HG03196 (cell line): Measurements from ENCODE around the gene USP54.

Experiments used
- ATAC-seq: cut with Tn5 transposase; IDR thresholded peaks from one replicate; pipeline ENCODE4 v1.9.1; 2021; ENCODE audit not compliant: unreplicated experiment

USP54 gene

DNA sequence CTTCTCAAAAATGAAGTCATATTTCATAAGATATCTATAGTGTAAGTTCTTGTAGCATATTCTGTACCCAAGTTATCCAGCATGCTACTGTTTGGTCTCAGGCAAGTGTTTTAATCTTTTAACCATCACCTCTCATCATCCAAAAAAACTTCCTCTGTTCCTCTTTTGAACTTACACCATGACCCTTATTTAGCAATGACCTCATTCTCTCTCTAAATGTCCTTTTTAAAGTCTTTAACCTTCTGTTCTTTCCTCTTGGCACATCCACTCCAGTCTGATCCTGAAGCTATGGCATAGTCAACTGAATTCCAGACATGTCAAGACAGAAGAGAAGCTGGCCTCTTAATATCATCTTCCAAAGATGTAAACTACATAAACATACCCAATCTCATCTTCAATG, 121.6 kb downstream of the USP54 start:
- ATAC-seq = no peak

DNA sequence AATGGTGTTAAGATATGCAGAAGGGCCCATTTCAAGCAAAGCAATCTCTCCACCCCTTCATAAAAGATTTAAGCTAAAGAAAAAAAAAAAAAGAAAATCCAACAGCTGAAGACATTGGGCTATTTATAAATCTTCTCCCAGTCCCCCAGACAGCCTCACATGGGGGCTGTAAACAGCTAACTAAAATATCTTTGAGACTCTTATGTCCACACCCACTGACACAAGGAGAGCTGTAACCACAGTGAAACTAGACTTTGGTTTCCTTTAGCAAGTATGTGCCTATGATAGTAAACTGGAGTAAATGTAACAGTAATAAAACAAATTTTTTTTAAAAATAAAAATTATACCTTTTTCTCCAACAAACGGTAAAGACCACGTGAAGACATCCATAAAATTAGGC, 123.9 kb downstream of the USP54 start:
- no peak for ATAC-seq

DNA sequence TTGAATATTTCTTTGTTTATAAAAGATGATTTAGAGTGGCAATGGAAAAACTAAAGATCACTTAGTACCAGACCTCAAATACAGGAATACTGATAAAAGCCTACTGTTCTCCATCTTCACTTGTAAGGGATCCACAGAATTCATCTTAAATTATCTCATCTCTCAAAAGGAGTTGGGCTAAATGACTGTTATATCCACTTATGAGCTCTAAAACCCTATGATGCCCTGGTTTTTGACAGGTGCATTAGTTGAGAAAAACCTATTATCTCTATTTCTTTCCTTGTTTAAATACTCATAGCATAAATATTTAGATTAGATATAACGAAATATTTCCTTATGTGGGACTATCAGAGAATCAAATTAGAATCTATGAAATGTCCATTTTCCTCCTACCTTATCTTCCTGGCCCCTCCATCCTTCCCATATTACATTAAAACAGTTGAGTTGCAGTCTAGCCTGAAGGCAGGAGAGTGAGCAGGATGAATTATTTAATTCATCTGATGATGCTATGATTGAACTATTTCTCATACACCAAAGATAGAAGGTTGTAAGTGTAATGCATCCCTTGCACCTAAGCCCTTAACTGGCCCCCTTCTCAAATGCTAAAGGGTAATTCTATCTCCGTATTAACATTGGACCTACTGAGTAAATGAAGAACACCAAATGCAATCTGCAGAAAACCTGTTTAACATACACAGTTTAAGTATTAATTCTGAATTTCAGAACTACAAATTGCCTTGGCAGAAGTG, 125.0 kb downstream of the USP54 start:
- no peak for ATAC-seq

DNA sequence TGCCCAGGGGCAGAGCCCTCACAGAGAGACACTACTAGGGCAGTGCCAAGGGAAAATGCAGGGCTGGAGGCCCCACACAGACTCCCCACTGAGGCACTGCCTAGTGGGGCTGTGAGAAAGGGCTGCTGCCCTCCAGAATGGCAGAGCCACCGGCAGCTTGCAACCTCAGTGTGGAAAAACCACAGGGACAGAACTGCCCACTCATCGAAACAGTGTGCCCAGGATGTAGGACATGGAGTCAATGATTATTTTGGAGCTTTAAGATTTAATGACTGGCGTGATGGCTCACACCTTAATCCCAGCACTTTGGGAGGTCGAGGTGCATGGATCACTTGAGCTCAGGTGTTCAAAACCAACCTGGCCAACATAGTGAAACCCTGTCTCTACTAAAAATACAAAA, 130.2 kb downstream of the USP54 start:
- ATAC-seq = no peak

DNA sequence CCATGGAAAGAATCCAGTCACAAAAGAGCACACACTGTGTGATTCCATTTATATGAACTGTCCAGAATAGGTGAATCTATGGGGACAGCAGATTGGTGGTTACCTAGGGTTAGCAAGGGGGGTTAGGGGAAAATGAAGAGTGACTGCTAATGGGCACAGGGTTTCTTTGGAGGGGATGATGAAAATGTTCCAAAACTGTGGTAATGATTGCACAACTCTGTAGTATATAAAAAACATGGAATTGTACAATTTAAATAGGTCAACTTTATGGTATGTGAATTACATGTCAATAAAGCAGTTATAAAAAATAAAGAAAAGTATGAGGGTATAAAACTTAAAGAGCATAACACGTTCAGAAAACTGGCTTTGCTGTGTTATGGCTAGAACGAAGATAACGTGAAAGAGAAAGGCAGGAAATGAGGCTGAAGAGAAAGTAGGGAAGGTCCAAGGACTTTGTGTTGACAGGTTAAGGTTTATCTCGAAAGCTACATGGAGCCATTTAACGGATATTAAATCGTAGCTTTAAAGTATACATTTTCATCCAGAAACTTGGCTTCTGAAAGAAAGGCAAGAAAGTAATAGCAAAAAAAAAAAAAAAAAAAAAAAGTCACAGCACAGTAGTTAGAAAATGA, 131.3 kb downstream of the USP54 start:
- ATAC-seq = no peak

DNA sequence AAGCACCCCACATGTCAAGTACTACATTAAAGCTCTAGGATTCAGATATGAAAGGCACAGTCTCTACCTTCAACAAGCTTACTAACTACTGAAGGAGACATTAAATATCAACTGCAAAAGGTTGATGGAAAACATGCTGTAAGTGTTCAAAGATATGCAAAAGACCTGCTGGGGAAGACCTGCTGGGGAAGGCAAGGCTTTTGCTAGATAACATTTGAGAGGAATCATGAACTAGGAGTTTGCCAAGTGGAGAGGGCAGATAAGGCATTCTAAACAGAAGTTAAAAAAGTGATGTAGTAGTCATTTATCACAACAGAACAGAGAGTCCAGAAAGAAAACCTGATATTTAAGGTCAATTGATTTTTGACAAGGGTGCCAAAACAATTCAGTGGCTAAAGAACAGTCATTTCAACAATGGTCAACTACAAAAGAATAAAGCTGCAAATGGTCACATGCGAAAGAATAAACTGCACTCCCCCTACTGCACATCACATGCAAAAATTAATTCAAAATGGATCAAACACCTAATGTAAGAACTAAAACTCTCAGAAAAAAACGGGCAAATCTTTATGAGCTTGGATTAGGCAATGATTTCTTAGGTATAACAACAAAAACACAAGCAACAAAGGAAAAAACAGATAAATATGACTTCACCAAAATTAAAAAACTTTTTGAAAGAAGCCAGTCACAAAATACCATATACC, 134.8 kb downstream of the USP54 start:
- ATAC-seq = no peak

DNA sequence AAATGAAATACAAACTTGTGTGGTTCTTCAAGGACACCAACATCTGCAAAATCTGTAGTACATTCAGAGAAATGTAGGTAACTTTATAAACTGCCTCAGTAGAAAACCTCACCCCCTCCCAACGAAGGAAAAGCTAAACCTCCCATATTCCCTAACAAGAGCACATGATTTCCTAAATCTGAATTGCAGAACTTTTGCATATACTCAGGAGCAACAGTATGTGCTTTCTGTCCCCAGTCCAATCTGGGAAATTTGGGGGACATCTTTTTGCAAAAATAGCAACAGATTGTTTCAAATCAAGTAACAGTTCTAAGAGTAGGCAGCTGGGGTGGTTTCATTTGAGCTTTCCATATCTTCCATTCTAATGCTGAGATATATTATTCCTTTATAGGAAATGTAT, 142.0 kb downstream of the USP54 start:
- no peak for ATAC-seq

DNA sequence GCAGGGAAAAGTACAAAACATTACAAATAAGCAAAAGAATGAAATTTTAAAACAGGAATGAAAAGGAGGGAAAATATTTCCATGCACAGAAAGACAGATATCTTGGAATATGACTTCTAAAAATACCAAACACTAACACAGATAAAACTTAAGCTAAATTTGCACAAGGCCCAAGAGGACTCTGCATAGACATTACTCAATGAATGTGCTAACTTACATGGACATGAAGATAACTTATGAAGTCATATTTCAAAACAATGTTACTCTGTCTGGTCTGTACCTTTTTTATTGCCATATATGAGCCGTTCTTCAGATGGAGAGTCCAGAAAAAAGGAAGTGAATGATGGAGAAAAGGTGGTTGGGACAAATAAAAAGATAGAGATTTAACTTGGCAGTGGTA, 142.8 kb downstream of the USP54 start:
- no peak for ATAC-seq
